ENCODE data around the gene TMEM50B.
"Not testable (repeated sequence)": the region's sequence is repeated elsewhere in the genome, so short reads cannot be mapped to it uniquely, and the experiment has no call there.

Gene TMEM50B

GRCh38 chr21:33427051-33427450 is 52.7 kb downstream of the TMEM50B start:
- Histone ChIP-seq H3K27me3 (ENCODE audit: control insufficient read depth, insufficient read depth, low read length) (no peaks in the 10 kb centered on the region), H3K27ac (ENCODE audit: low read depth, low read length) (no peak overlapping the region), H3K9me3 (ENCODE audit: control insufficient read depth, insufficient read depth, low read depth, low read length) (no peaks in the 10 kb centered on the region), H3K4me1 (ENCODE audit: control insufficient read depth, insufficient read depth, low read length) (no peaks in the 10 kb centered on the region), H3K36me3 (ENCODE audit: control insufficient read depth, insufficient read depth, low read length) (peaks cover 68% of the 10 kb centered on the region), H3K4me3 (ENCODE audit: low read depth, low read length) (no peak overlapping the region), H3K9ac (ENCODE audit: low read length) (no peak overlapping the region)

- H3K9me3 ChIP-seq (ENCODE audit: control insufficient read depth, insufficient read depth, low read depth, low read length), result no peaks in the 10 kb centered on the region
- peaks cover 67% of the 10 kb centered on the region for H3K36me3 ChIP-seq (ENCODE audit: control insufficient read depth, insufficient read depth, low read length)
- no peaks in the 10 kb centered on the region for H3K27me3 ChIP-seq (ENCODE audit: control insufficient read depth, insufficient read depth, low read length)
- 0 out of 2 replicates have a peak, but pooled peaks cover 4% of the 10 kb centered on the region for H3K4me1 ChIP-seq (ENCODE audit: control insufficient read depth, insufficient read depth, low read length)
- H3K27ac ChIP-seq (ENCODE audit: low read depth, low read length), result no peak overlapping the region
- H3K4me3 ChIP-seq (ENCODE audit: low read depth, low read length), result no peak overlapping the region
- H3K9ac ChIP-seq (ENCODE audit: low read length), result no peak overlapping the region
These were observed 53.9 kb downstream of the TMEM50B start for GRCh38 chr21:33425825-33426224.

- Histone ChIP-seq H3K36me3 (ENCODE audit: control insufficient read depth, insufficient read depth, low read length) (peaks cover 63% of the 10 kb centered on the region), H3K9ac (ENCODE audit: low read length) (no peak overlapping the region), H3K27me3 (ENCODE audit: control insufficient read depth, insufficient read depth, low read length) (no peaks in the 10 kb centered on the region), H3K4me1 (ENCODE audit: control insufficient read depth, insufficient read depth, low read length) (0 out of 2 replicates have a peak, but pooled peaks cover 4% of the 10 kb centered on the region), H3K9me3 (ENCODE audit: control insufficient read depth, insufficient read depth, low read depth, low read length) (no peaks in the 10 kb centered on the region), H3K27ac (ENCODE audit: low read depth, low read length) (no peak overlapping the region), H3K4me3 (ENCODE audit: low read depth, low read length) (no peak overlapping the region)
These were observed 55.6 kb downstream of the TMEM50B start for GRCh38 chr21:33424214-33424613.

- H3K9ac ChIP-seq (ENCODE audit: low read length), result no peak overlapping the region
- 0 out of 2 replicates have a peak, but pooled peaks cover 4% of the 10 kb centered on the region for H3K4me1 ChIP-seq (ENCODE audit: control insufficient read depth, insufficient read depth, low read length)
- H3K36me3 ChIP-seq (ENCODE audit: control insufficient read depth, insufficient read depth, low read length), result peaks cover 53% of the 10 kb centered on the region
- H3K9me3 ChIP-seq (ENCODE audit: control insufficient read depth, insufficient read depth, low read depth, low read length), result no peaks in the 10 kb centered on the region
- no peak overlapping the region for H3K27ac ChIP-seq (ENCODE audit: low read depth, low read length)
- no peak overlapping the region for H3K4me3 ChIP-seq (ENCODE audit: low read depth, low read length)
- H3K27me3 ChIP-seq (ENCODE audit: control insufficient read depth, insufficient read depth, low read length), result no peaks in the 10 kb centered on the region
These were observed 57.9 kb downstream of the TMEM50B start for GRCh38 chr21:33421713-33422393.

- Histone ChIP-seq H3K4me1 (ENCODE audit: control insufficient read depth, insufficient read depth, low read length) (0 out of 2 replicates have a peak, but pooled peaks cover 4% of the 10 kb centered on the region), H3K9me3 (ENCODE audit: control insufficient read depth, insufficient read depth, low read depth, low read length) (no peaks in the 10 kb centered on the region), H3K4me3 (ENCODE audit: low read depth, low read length) (no peak overlapping the region), H3K27ac (ENCODE audit: low read depth, low read length) (no peak overlapping the region), H3K27me3 (ENCODE audit: control insufficient read depth, insufficient read depth, low read length) (no peaks in the 10 kb centered on the region), H3K36me3 (ENCODE audit: control insufficient read depth, insufficient read depth, low read length) (peaks cover 52% of the 10 kb centered on the region), H3K9ac (ENCODE audit: low read length) (no peak overlapping the region)
These were observed 60.1 kb downstream of the TMEM50B start for GRCh38 chr21:33419538-33420123.

GRCh38 chr21:33418691-33419090 is 61.1 kb downstream of the TMEM50B start:
- Histone ChIP-seq H3K4me1 (ENCODE audit: control insufficient read depth, insufficient read depth, low read length) (0 out of 2 replicates have a peak, but pooled peaks cover 9% of the 10 kb centered on the region), H3K27me3 (ENCODE audit: control insufficient read depth, insufficient read depth, low read length) (no peaks in the 10 kb centered on the region), H3K4me3 (ENCODE audit: low read depth, low read length) (no peak overlapping the region), H3K36me3 (ENCODE audit: control insufficient read depth, insufficient read depth, low read length) (peaks cover 43% of the 10 kb centered on the region), H3K27ac (ENCODE audit: low read depth, low read length) (no peak overlapping the region), H3K9ac (ENCODE audit: low read length) (no peak overlapping the region), H3K9me3 (ENCODE audit: control insufficient read depth, insufficient read depth, low read depth, low read length) (no peaks in the 10 kb centered on the region)

GRCh38 chr21:33414926-33415325 is 64.8 kb downstream of the TMEM50B start:
- Histone ChIP-seq H3K4me1 (ENCODE audit: control insufficient read depth, insufficient read depth, low read length) (peaks cover 13% of the 10 kb centered on the region; the same call in 1 of the 2 replicates), H3K9ac (ENCODE audit: low read length) (no peak overlapping the region), H3K27me3 (ENCODE audit: control insufficient read depth, insufficient read depth, low read length) (no peaks in the 10 kb centered on the region), H3K27ac (ENCODE audit: low read depth, low read length) (no peak overlapping the region), H3K9me3 (ENCODE audit: control insufficient read depth, insufficient read depth, low read depth, low read length) (no peaks in the 10 kb centered on the region), H3K36me3 (ENCODE audit: control insufficient read depth, insufficient read depth, low read length) (peaks cover 32% of the 10 kb centered on the region), H3K4me3 (ENCODE audit: low read depth, low read length) (no peak overlapping the region)

GRCh38 chr21:33414068-33414467 is 65.7 kb downstream of the TMEM50B start:
- no peak overlapping the region for H3K4me3 ChIP-seq (ENCODE audit: low read depth, low read length)
- peaks cover 27% of the 10 kb centered on the region for H3K36me3 ChIP-seq (ENCODE audit: control insufficient read depth, insufficient read depth, low read length)
- H3K9me3 ChIP-seq (ENCODE audit: control insufficient read depth, insufficient read depth, low read depth, low read length), result no peaks in the 10 kb centered on the region
- H3K4me1 ChIP-seq (ENCODE audit: control insufficient read depth, insufficient read depth, low read length), result peaks cover 13% of the 10 kb centered on the region; the same call in 1 of the 2 replicates
- H3K27ac ChIP-seq (ENCODE audit: low read depth, low read length), result no peak overlapping the region
- no peaks in the 10 kb centered on the region for H3K27me3 ChIP-seq (ENCODE audit: control insufficient read depth, insufficient read depth, low read length)
- H3K9ac ChIP-seq (ENCODE audit: low read length), result no peak overlapping the region

- Histone ChIP-seq H3K27ac (ENCODE audit: low read depth, low read length) (no peak overlapping the region), H3K4me1 (ENCODE audit: control insufficient read depth, insufficient read depth, low read length) (peaks cover 13% of the 10 kb centered on the region; the same call in 1 of the 2 replicates), H3K9me3 (ENCODE audit: control insufficient read depth, insufficient read depth, low read depth, low read length) (no peaks in the 10 kb centered on the region), H3K36me3 (ENCODE audit: control insufficient read depth, insufficient read depth, low read length) (peaks cover 27% of the 10 kb centered on the region), H3K27me3 (ENCODE audit: control insufficient read depth, insufficient read depth, low read length) (no peaks in the 10 kb centered on the region), H3K9ac (ENCODE audit: low read length) (no peak overlapping the region), H3K4me3 (ENCODE audit: low read depth, low read length) (no peak overlapping the region)
These were observed 66.8 kb downstream of the TMEM50B start for GRCh38 chr21:33412832-33413519.

GRCh38 chr21:33412439-33412831 is 67.3 kb downstream of the TMEM50B start:
- H3K9me3 ChIP-seq (ENCODE audit: control insufficient read depth, insufficient read depth, low read depth, low read length); H3K9ac ChIP-seq (ENCODE audit: low read length); H3K27ac ChIP-seq (ENCODE audit: low read depth, low read length); H3K4me3 ChIP-seq (ENCODE audit: low read depth, low read length); H3K27me3 ChIP-seq (ENCODE audit: control insufficient read depth, insufficient read depth, low read length): not testable (repeated sequence)
- Histone ChIP-seq H3K36me3 (ENCODE audit: control insufficient read depth, insufficient read depth, low read length) (peaks cover 24% of the 10 kb centered on the region), H3K4me1 (ENCODE audit: control insufficient read depth, insufficient read depth, low read length) (peaks cover 13% of the 10 kb centered on the region; the same call in 1 of the 2 replicates)

GRCh38 chr21:33411949-33412430 is 67.8 kb downstream of the TMEM50B start:
- no peaks in the 10 kb centered on the region for H3K27me3 ChIP-seq (ENCODE audit: control insufficient read depth, insufficient read depth, low read length)
- peaks cover 13% of the 10 kb centered on the region; the same call in 1 of the 2 replicates for H3K4me1 ChIP-seq (ENCODE audit: control insufficient read depth, insufficient read depth, low read length)
- no peak overlapping the region for H3K4me3 ChIP-seq (ENCODE audit: low read depth, low read length)
- H3K36me3 ChIP-seq (ENCODE audit: control insufficient read depth, insufficient read depth, low read length), result peaks cover 21% of the 10 kb centered on the region
- no peaks in the 10 kb centered on the region for H3K9me3 ChIP-seq (ENCODE audit: control insufficient read depth, insufficient read depth, low read depth, low read length)
- H3K27ac ChIP-seq (ENCODE audit: low read depth, low read length), result no peak overlapping the region
- no peak overlapping the region for H3K9ac ChIP-seq (ENCODE audit: low read length)

Measured in HUES6 (cell line).